Measurements from ENCODE around the gene MYCBP2. TPM values are rescaled to one million over a fixed set of nuclear protein-coding genes. Genes with fewer than 3 reads are reported as not detected.
"Not testable (repeated sequence)": the region's sequence is repeated elsewhere in the genome, so short reads cannot be mapped to it uniquely, and the experiment has no call there.

MYCBP2 gene
- total RNA-seq, 1 donor from 2014 or later: 75.4 TPM

GRCh38 chr13:77289851-77290250 lies 37.0 kb downstream of the MYCBP2 start:
- no peak overlapping the region for H3K27ac Mint-ChIP-seq (ENCODE audit: unreplicated experiment)
- H3K27me3 Mint-ChIP-seq (ENCODE audit: low read depth): no peaks in the 10 kb centered on the region
- TF ChIP-seq, protein P1, sequence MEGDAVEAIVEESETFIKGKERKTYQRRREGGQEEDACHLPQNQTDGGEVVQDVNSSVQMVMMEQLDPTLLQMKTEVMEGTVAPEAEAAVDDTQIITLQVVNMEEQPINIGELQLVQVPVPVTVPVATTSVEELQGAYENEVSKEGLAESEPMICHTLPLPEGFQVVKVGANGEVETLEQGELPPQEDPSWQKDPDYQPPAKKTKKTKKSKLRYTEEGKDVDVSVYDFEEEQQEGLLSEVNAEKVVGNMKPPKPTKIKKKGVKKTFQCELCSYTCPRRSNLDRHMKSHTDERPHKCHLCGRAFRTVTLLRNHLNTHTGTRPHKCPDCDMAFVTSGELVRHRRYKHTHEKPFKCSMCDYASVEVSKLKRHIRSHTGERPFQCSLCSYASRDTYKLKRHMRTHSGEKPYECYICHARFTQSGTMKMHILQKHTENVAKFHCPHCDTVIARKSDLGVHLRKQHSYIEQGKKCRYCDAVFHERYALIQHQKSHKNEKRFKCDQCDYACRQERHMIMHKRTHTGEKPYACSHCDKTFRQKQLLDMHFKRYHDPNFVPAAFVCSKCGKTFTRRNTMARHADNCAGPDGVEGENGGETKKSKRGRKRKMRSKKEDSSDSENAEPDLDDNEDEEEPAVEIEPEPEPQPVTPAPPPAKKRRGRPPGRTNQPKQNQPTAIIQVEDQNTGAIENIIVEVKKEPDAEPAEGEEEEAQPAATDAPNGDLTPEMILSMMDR (conservative IDR thresholded peaks at IDR 0.05): no peak
- H3K4me1 Mint-ChIP-seq: no peaks in the 10 kb centered on the region
- peaks cover 6% of the 10 kb centered on the region for H3K9me3 Mint-ChIP-seq
- no peak overlapping the region for H3K4me3 Mint-ChIP-seq
- DNase-seq (ENCODE audit: low read depth, low spot score): no peak
- peaks cover 45% of the 10 kb centered on the region for H3K36me3 Mint-ChIP-seq (ENCODE audit: low read depth)

DNA sequence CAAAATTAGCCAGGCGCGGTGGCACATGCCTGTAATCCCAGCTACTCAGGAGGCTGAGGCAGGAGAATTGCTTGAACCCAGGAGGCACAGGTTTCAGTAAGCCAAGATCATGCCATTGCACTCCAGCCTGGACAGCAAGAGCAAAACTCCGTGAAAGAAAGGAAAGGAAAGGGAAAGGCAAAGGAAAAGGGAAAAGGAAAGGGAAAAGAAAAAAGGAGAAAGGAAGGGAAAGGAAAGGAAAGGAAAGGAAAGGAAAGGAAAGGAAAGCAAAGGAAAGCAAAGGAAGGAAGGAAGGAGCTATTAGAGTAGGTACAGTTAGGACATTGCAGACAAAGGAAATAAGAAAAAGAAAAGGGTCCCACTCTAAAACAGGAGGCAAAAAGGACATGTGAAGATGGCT lies 41.3 kb downstream of the MYCBP2 start:
- not testable (repeated sequence) for DNase-seq (ENCODE audit: low read depth, low spot score); H3K9me3 Mint-ChIP-seq; H3K4me3 Mint-ChIP-seq; H3K4me1 Mint-ChIP-seq; H3K27me3 Mint-ChIP-seq (ENCODE audit: low read depth)
- Mint-ChIP-seq H3K27ac (ENCODE audit: unreplicated experiment) (peak overlapping the region; percentile 53), H3K36me3 (ENCODE audit: low read depth) (peaks cover 27% of the 10 kb centered on the region)

- no peaks in the 10 kb centered on the region for H3K9me3 Mint-ChIP-seq
- TF ChIP-seq, protein P1 (conservative IDR thresholded peaks at IDR 0.05): no peak
- H3K4me3 Mint-ChIP-seq: no peak overlapping the region
- DNase-seq (ENCODE audit: low read depth, low spot score): no peak
- H3K4me1 Mint-ChIP-seq: no peaks in the 10 kb centered on the region
- no peak overlapping the region for H3K27ac Mint-ChIP-seq (ENCODE audit: unreplicated experiment)
- H3K27me3 Mint-ChIP-seq (ENCODE audit: low read depth): no peaks in the 10 kb centered on the region
- peaks cover 22% of the 10 kb centered on the region for H3K36me3 Mint-ChIP-seq (ENCODE audit: low read depth)
These were observed 41.8 kb downstream of the MYCBP2 start for GRCh38 chr13:77285098-77285497.

- no peaks in the 10 kb centered on the region for H3K4me1 Mint-ChIP-seq
- H3K27ac Mint-ChIP-seq (ENCODE audit: unreplicated experiment): no peak overlapping the region
- no peak overlapping the region for H3K4me3 Mint-ChIP-seq
- TF ChIP-seq, protein P1 (conservative IDR thresholded peaks at IDR 0.05): no peak
- H3K9me3 Mint-ChIP-seq: no peaks in the 10 kb centered on the region
- peaks cover 17% of the 10 kb centered on the region for H3K36me3 Mint-ChIP-seq (ENCODE audit: low read depth)
- no peaks in the 10 kb centered on the region for H3K27me3 Mint-ChIP-seq (ENCODE audit: low read depth)
- no peak for DNase-seq (ENCODE audit: low read depth, low spot score)
These were observed 52.8 kb downstream of the MYCBP2 start for GRCh38 chr13:77274126-77274525.

- H3K4me1 Mint-ChIP-seq: no peaks in the 10 kb centered on the region
- DNase-seq (ENCODE audit: low read depth, low spot score): no peak
These were observed 57.8 kb downstream of the MYCBP2 start for GRCh38 chr13:77269141-77269540.

DNA sequence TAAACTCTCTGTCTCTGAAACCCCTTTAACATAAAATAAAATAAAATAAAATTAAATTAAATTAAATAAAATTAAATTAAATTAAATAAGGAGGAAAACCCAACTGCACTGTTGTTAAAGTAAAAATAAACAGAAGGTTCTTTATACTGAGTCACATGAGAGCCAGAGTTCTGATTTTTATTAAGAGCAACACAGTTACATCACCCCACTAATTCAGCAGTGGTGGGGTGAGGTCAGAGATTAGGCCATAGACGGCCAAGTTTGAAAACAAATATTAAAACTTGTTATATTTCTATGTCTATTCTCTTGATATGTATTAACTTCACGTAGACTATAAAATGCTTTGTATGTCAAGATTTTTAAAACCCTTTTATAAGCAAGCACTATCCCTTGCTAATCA lies 59.5 kb downstream of the MYCBP2 start:
- H3K36me3 Mint-ChIP-seq (ENCODE audit: low read depth): peaks cover 16% of the 10 kb centered on the region
- no peaks in the 10 kb centered on the region for H3K4me1 Mint-ChIP-seq
- H3K9me3 Mint-ChIP-seq: no peaks in the 10 kb centered on the region
- DNase-seq (ENCODE audit: low read depth, low spot score): no peak
- H3K27ac Mint-ChIP-seq (ENCODE audit: unreplicated experiment): no peak overlapping the region
- no peak overlapping the region for H3K4me3 Mint-ChIP-seq
- H3K27me3 Mint-ChIP-seq (ENCODE audit: low read depth): no peaks in the 10 kb centered on the region
- TF ChIP-seq, protein P1 (conservative IDR thresholded peaks at IDR 0.05): no peak

More at GRCh38 chr13:77269141-77269540, 57.8 kb downstream of the MYCBP2 start:
- H3K4me3 Mint-ChIP-seq: no peak overlapping the region
- peaks cover 16% of the 10 kb centered on the region for H3K36me3 Mint-ChIP-seq (ENCODE audit: low read depth)
- no peaks in the 10 kb centered on the region for H3K9me3 Mint-ChIP-seq
- TF ChIP-seq, protein P1 (conservative IDR thresholded peaks at IDR 0.05): no peak
- H3K27me3 Mint-ChIP-seq (ENCODE audit: low read depth): no peaks in the 10 kb centered on the region
- H3K27ac Mint-ChIP-seq (ENCODE audit: unreplicated experiment): no peak overlapping the region
